HL-60 (cell line): Measurements from ENCODE around the gene ANKS1B.

Experiments
- DNase-seq, 2 experiments: peaks; one replicate each; pipeline ENCODE4 v3.0.0-alpha.2; 2010 to 2020; ENCODE audit warnings: low read depth in 1 of 2, low spot score in 1 of 2
- H3K27ac ChIP-seq: fragments of 250-450 bp; sonication (Bioruptor Pico); replicated peaks from 2 replicates; pipeline ENCODE4 v1.5.1; 2020; ENCODE audit warnings: mild to moderate bottlenecking, moderate library complexity
- H3K27me3 ChIP-seq: fragments of 250-450 bp; sonication (Bioruptor Pico); 2 replicates; pipeline ENCODE4 v1.5.1; 2021; ENCODE audit warnings: mild to moderate bottlenecking, moderate library complexity; ENCODE audit not compliant: insufficient read depth, poor library complexity, severe bottlenecking
- H3K4me3 ChIP-seq: replicated peaks from 2 replicates; pipeline ENCODE4 v1.5.1; 2011; ENCODE audit warnings: mild to moderate bottlenecking, control low read depth, low read length; ENCODE audit not compliant: insufficient read depth
- CTCF ChIP-seq: IDR thresholded peaks from one replicate; pipeline ENCODE4 v1.5.1; 2011; ENCODE audit warnings: low read length, control low read depth, inconsistent platforms; ENCODE audit not compliant: insufficient read depth
- GABPA ChIP-seq: IDR thresholded peaks from 2 replicates; pipeline ENCODE4 v1.6.1; 2012; ENCODE audit warnings: low read depth
- POLR2AphosphoS5 ChIP-seq: IDR thresholded peaks from 2 replicates; pipeline ENCODE4 v1.6.1; 2012; ENCODE audit warnings: low read depth
- SPI1 ChIP-seq: IDR thresholded peaks from 2 replicates; pipeline ENCODE4 v1.6.1; 2012; ENCODE audit warnings: low read depth, mild to moderate bottlenecking, borderline replicate concordance
- TF ChIP-seq, protein P1 (sequence below): IDR thresholded peaks from 2 replicates; pipeline ENCODE4 v1.6.1; 2012; ENCODE audit warnings: low read depth; ENCODE audit not compliant: insufficient replicate concordance

Gene ANKS1B

GRCh38 chr12:99810718-99811593, 173.8 kb downstream of the ANKS1B start:
- DNase-seq, result no peak
- H3K27ac ChIP-seq, result no peak overlapping the region
- peaks cover 3% of the 10 kb centered on the region for H3K27me3 ChIP-seq
- TF ChIP-seq SPI1, result no peak
- no peak for TF ChIP-seq CTCF
- TF ChIP-seq, protein P1, sequence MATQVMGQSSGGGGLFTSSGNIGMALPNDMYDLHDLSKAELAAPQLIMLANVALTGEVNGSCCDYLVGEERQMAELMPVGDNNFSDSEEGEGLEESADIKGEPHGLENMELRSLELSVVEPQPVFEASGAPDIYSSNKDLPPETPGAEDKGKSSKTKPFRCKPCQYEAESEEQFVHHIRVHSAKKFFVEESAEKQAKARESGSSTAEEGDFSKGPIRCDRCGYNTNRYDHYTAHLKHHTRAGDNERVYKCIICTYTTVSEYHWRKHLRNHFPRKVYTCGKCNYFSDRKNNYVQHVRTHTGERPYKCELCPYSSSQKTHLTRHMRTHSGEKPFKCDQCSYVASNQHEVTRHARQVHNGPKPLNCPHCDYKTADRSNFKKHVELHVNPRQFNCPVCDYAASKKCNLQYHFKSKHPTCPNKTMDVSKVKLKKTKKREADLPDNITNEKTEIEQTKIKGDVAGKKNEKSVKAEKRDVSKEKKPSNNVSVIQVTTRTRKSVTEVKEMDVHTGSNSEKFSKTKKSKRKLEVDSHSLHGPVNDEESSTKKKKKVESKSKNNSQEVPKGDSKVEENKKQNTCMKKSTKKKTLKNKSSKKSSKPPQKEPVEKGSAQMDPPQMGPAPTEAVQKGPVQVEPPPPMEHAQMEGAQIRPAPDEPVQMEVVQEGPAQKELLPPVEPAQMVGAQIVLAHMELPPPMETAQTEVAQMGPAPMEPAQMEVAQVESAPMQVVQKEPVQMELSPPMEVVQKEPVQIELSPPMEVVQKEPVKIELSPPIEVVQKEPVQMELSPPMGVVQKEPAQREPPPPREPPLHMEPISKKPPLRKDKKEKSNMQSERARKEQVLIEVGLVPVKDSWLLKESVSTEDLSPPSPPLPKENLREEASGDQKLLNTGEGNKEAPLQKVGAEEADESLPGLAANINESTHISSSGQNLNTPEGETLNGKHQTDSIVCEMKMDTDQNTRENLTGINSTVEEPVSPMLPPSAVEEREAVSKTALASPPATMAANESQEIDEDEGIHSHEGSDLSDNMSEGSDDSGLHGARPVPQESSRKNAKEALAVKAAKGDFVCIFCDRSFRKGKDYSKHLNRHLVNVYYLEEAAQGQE, result no peak
- TF ChIP-seq POLR2AphosphoS5, result no peak
- no peak for TF ChIP-seq GABPA
- no peak overlapping the region for H3K4me3 ChIP-seq

- Histone ChIP-seq H3K4me3 (no peak overlapping the region), H3K27me3 (peaks cover 3% of the 10 kb centered on the region), H3K27ac (no peak overlapping the region)
- TF ChIP-seq POLR2AphosphoS5 (no peak), SPI1 (no peak), CTCF (no peak), GABPA (no peak)
- TF ChIP-seq, protein P1, result no peak
- DNase-seq, result no peak
Observed at GRCh38 chr12:99809909-99810308, 174.8 kb downstream of the ANKS1B start.

DNA sequence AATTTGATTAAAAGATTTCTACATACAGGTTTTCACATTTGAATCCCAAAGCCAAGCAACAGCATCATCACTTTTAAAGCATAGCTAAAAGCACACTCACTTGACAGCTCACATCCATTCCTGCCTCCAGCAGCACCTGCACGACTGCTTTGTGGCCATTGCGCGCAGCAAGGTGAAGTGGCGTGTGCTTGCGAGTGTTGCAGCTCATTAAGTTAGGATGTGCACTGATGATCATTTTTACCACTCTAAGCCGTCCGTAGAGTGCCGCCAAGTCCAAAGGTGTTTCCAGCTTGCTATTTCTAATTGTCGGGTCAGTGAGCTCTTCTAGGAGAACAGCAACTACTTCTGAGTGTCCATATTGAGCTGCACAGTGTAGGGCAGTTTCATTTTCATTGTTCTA, 178.4 kb downstream of the ANKS1B start:
- H3K27ac ChIP-seq, result no peak overlapping the region
- TF ChIP-seq GABPA (no peak), POLR2AphosphoS5 (no peak), SPI1 (no peak), CTCF (no peak)
- TF ChIP-seq, protein P1, result no peak

More for the DNA sequence above, 178.4 kb downstream of the ANKS1B start:
- no peak overlapping the region for H3K4me3 ChIP-seq
- DNase-seq, result no peak
- peaks cover 4% of the 10 kb centered on the region for H3K27me3 ChIP-seq
